ENCODE results near the gene IFITM2. TPM values are rescaled to one million over a fixed set of nuclear protein-coding genes. Genes with fewer than 3 reads are reported as not detected.
A peak's percentile ranks its signal among the peaks of the same experiment; 100 is the strongest.

The IFITM2 gene
- polyA plus RNA-seq, 4 donors = 21.7 to 490 (median 51.9) TPM

GRCh38 chr11:298406-299065, 9.1 kb upstream of the IFITM2 start:
- peaks cover 0 to 24% (median 0%) of the 10 kb centered on the region in 3 donors for H3K36me3 ChIP-seq (ENCODE audit: control insufficient read depth in 3 of 3, insufficient read depth in 2 of 3, low read depth in 1 of 3, low read length in 3 of 3)
- FAIRE-seq = no peak
- no peak overlapping the region for H3K27ac ChIP-seq (ENCODE audit: low read depth in 1 of 3, low read length in 2 of 3)
- no peak for DNase-seq
- peaks cover 0 to 12% (median 0%) of the 10 kb centered on the region in 3 donors for H3K4me1 ChIP-seq (ENCODE audit: control insufficient read depth in 3 of 3, insufficient read depth in 2 of 3, low read depth in 1 of 3, low read length in 2 of 3)
- H3K9me3 ChIP-seq (ENCODE audit: control insufficient read depth in 2 of 2, insufficient read depth in 1 of 2, low read depth in 1 of 2, low read length in 1 of 2) = no peaks in the 10 kb centered on the region
- H3K4me3 ChIP-seq (ENCODE audit: low read depth in 1 of 3, low read length in 3 of 3) = no peak overlapping the region
- 19 to 48% (median 34%) methylated on average over 14 to 15 of the region's 15 CpGs for WGBS, 3 donors
- H3K27me3 ChIP-seq (ENCODE audit: control insufficient read depth in 3 of 3, insufficient read depth in 3 of 3, low read length in 3 of 3) = peaks cover 0 to 15% (median 0%) of the 10 kb centered on the region in 3 donors

GRCh38 chr11:299081-299891, 8.3 kb upstream of the IFITM2 start, which contains the start of gene IFITM5:
IFITM5 (minus strand) TSS chr11:299526; CDS start chr11:299490, 36 bp downstream.
- 11 to 61% (median 36%) methylated on average over 35 to 40 of the region's 40 CpGs for WGBS, 3 donors

GRCh38 chr11:299951-300735, 7.5 kb upstream of the IFITM2 start:
- H3K27me3 ChIP-seq (ENCODE audit: control insufficient read depth in 3 of 3, insufficient read depth in 3 of 3, low read length in 3 of 3) = peaks cover 0 to 18% (median 0%) of the 10 kb centered on the region in 3 donors
- H3K27ac ChIP-seq (ENCODE audit: low read depth in 1 of 3, low read length in 2 of 3) = no peak overlapping the region
- 5 to 28% (median 12%) methylated on average over 20 of the region's 20 CpGs for WGBS, 3 donors
- no peak for DNase-seq
- H3K36me3 ChIP-seq (ENCODE audit: control insufficient read depth in 3 of 3, insufficient read depth in 2 of 3, low read depth in 1 of 3, low read length in 3 of 3) = peaks cover 0 to 8% (median 0%) of the 10 kb centered on the region in 3 donors
- no peak overlapping the region for H3K4me3 ChIP-seq (ENCODE audit: low read depth in 1 of 3, low read length in 3 of 3)
- no peak for FAIRE-seq
- peaks cover 0 to 14% (median 0%) of the 10 kb centered on the region in 3 donors for H3K4me1 ChIP-seq (ENCODE audit: control insufficient read depth in 3 of 3, insufficient read depth in 2 of 3, low read depth in 1 of 3, low read length in 2 of 3)
- H3K9me3 ChIP-seq (ENCODE audit: control insufficient read depth in 2 of 2, insufficient read depth in 1 of 2, low read depth in 1 of 2, low read length in 1 of 2) = no peaks in the 10 kb centered on the region

More at GRCh38 chr11:299081-299891, 8.3 kb upstream of the IFITM2 start, which contains the start of gene IFITM5:
- peaks cover 0 to 12% (median 0%) of the 10 kb centered on the region in 3 donors for H3K4me1 ChIP-seq (ENCODE audit: control insufficient read depth in 3 of 3, insufficient read depth in 2 of 3, low read depth in 1 of 3, low read length in 2 of 3)
- no peak for DNase-seq
- no peaks in the 10 kb centered on the region for H3K9me3 ChIP-seq (ENCODE audit: control insufficient read depth in 2 of 2, insufficient read depth in 1 of 2, low read depth in 1 of 2, low read length in 1 of 2)
- FAIRE-seq = no peak
- peaks cover 0 to 17% (median 0%) of the 10 kb centered on the region in 3 donors for H3K36me3 ChIP-seq (ENCODE audit: control insufficient read depth in 3 of 3, insufficient read depth in 2 of 3, low read depth in 1 of 3, low read length in 3 of 3)
- H3K4me3 ChIP-seq (ENCODE audit: low read depth in 1 of 3, low read length in 3 of 3) = no peak within 1 kb of the TSS
- peaks cover 0 to 18% (median 0%) of the 10 kb centered on the region in 3 donors for H3K27me3 ChIP-seq (ENCODE audit: control insufficient read depth in 3 of 3, insufficient read depth in 3 of 3, low read length in 3 of 3)
- no peak within 1 kb of the TSS for H3K27ac ChIP-seq (ENCODE audit: low read depth in 1 of 3, low read length in 2 of 3)

GRCh38 chr11:303363-303762, 4.3 kb upstream of the IFITM2 start:
- Histone ChIP-seq H3K4me3 (ENCODE audit: low read depth in 1 of 3, low read length in 3 of 3) (no peak overlapping the region), H3K9me3 (ENCODE audit: control insufficient read depth in 2 of 2, insufficient read depth in 1 of 2, low read depth in 1 of 2, low read length in 1 of 2) (no peaks in the 10 kb centered on the region), H3K4me1 (ENCODE audit: control insufficient read depth in 3 of 3, insufficient read depth in 2 of 3, low read depth in 1 of 3, low read length in 2 of 3) (peaks cover 0 to 20% (median 0%) of the 10 kb centered on the region in 3 donors), H3K27ac (ENCODE audit: low read depth in 1 of 3, low read length in 2 of 3) (no peak overlapping the region), H3K27me3 (ENCODE audit: control insufficient read depth in 3 of 3, insufficient read depth in 3 of 3, low read length in 3 of 3) (peaks cover 0 to 18% (median 0%) of the 10 kb centered on the region in 3 donors), H3K36me3 (ENCODE audit: control insufficient read depth in 3 of 3, insufficient read depth in 2 of 3, low read depth in 1 of 3, low read length in 3 of 3) (no peaks in the 10 kb centered on the region)
- no peak for FAIRE-seq
- 72 to 80% (median 80%) methylated on average over 12 of the region's 12 CpGs for WGBS, 3 donors
- no peak for DNase-seq

- H3K27me3 ChIP-seq (ENCODE audit: control insufficient read depth in 3 of 3, insufficient read depth in 3 of 3, low read length in 3 of 3) = peaks cover 0 to 18% (median 0%) of the 10 kb centered on the region in 3 donors
- no peak overlapping the region for H3K4me3 ChIP-seq (ENCODE audit: low read depth in 1 of 3, low read length in 3 of 3)
- 83 to 87% (median 83%) methylated on average over 50 to 52 of the region's 52 CpGs for WGBS, 3 donors
- no peak overlapping the region for H3K27ac ChIP-seq (ENCODE audit: low read depth in 1 of 3, low read length in 2 of 3)
- DNase-seq (no peak), FAIRE-seq (no peak)
- no peaks in the 10 kb centered on the region for H3K9me3 ChIP-seq (ENCODE audit: control insufficient read depth in 2 of 2, insufficient read depth in 1 of 2, low read depth in 1 of 2, low read length in 1 of 2)
- H3K36me3 ChIP-seq (ENCODE audit: control insufficient read depth in 3 of 3, insufficient read depth in 2 of 3, low read depth in 1 of 3, low read length in 3 of 3) = no peaks in the 10 kb centered on the region
- H3K4me1 ChIP-seq (ENCODE audit: control insufficient read depth in 3 of 3, insufficient read depth in 2 of 3, low read depth in 1 of 3, low read length in 2 of 3) = peaks cover 0 to 18% (median 0%) of the 10 kb centered on the region in 3 donors
Observed at GRCh38 chr11:304061-304506, 3.5 kb upstream of the IFITM2 start.

GRCh38 chr11:304915-305843, 2.4 kb upstream of the IFITM2 start:
- Histone ChIP-seq H3K4me1 (ENCODE audit: control insufficient read depth in 3 of 3, insufficient read depth in 2 of 3, low read depth in 1 of 3, low read length in 2 of 3) (peaks cover 0 to 23% (median 0%) of the 10 kb centered on the region in 3 donors), H3K9me3 (ENCODE audit: control insufficient read depth in 2 of 2, insufficient read depth in 1 of 2, low read depth in 1 of 2, low read length in 1 of 2) (no peaks in the 10 kb centered on the region), H3K27me3 (ENCODE audit: control insufficient read depth in 3 of 3, insufficient read depth in 3 of 3, low read length in 3 of 3) (peaks cover 0 to 12% (median 0%) of the 10 kb centered on the region in 3 donors), H3K36me3 (ENCODE audit: control insufficient read depth in 3 of 3, insufficient read depth in 2 of 3, low read depth in 1 of 3, low read length in 3 of 3) (no peaks in the 10 kb centered on the region), H3K4me3 (ENCODE audit: low read depth in 1 of 3, low read length in 3 of 3) (no peak overlapping the region), H3K27ac (ENCODE audit: low read depth in 1 of 3, low read length in 2 of 3) (peak overlapping the region in 1 of 3 donors; percentile 55)
- no peak for FAIRE-seq
- 29 to 37% (median 33%) methylated on average over 19 of the region's 19 CpGs for WGBS, 3 donors
- peak in 1 of 2 donors; percentile 76 for DNase-seq

- Histone ChIP-seq H3K27ac (ENCODE audit: low read depth in 1 of 3, low read length in 2 of 3) (peak overlapping the region in 1 of 3 donors; percentile 55), H3K9me3 (ENCODE audit: control insufficient read depth in 2 of 2, insufficient read depth in 1 of 2, low read depth in 1 of 2, low read length in 1 of 2) (no peaks in the 10 kb centered on the region), H3K4me1 (ENCODE audit: control insufficient read depth in 3 of 3, insufficient read depth in 2 of 3, low read depth in 1 of 3, low read length in 2 of 3) (peaks cover 0 to 17% (median 0%) of the 10 kb centered on the region in 3 donors), H3K4me3 (ENCODE audit: low read depth in 1 of 3, low read length in 3 of 3) (no peak overlapping the region), H3K36me3 (ENCODE audit: control insufficient read depth in 3 of 3, insufficient read depth in 2 of 3, low read depth in 1 of 3, low read length in 3 of 3) (no peaks in the 10 kb centered on the region), H3K27me3 (ENCODE audit: control insufficient read depth in 3 of 3, insufficient read depth in 3 of 3, low read length in 3 of 3) (peaks cover 0 to 6% (median 0%) of the 10 kb centered on the region in 3 donors)
- WGBS, 3 donors = 89 to 90% (median 89%) methylated on average over 10 of the region's 10 CpGs
- no peak for FAIRE-seq
- no peak for DNase-seq
Observed at GRCh38 chr11:305844-306211, 1.8 kb upstream of the IFITM2 start.

Data from small intestine (tissue), 7 donors.